GM18873 (cell line): ENCODE data around the gene DIAPH3.

Experiments used
- ATAC-seq: cut with Tn5 transposase; IDR thresholded peaks from one replicate; pipeline ENCODE4 v1.9.1; 2021; ENCODE audit warnings: mild to moderate bottlenecking, moderate library complexity, moderate number of reproducible peaks; ENCODE audit not compliant: unreplicated experiment, low FRiP score

DIAPH3 gene

DNA sequence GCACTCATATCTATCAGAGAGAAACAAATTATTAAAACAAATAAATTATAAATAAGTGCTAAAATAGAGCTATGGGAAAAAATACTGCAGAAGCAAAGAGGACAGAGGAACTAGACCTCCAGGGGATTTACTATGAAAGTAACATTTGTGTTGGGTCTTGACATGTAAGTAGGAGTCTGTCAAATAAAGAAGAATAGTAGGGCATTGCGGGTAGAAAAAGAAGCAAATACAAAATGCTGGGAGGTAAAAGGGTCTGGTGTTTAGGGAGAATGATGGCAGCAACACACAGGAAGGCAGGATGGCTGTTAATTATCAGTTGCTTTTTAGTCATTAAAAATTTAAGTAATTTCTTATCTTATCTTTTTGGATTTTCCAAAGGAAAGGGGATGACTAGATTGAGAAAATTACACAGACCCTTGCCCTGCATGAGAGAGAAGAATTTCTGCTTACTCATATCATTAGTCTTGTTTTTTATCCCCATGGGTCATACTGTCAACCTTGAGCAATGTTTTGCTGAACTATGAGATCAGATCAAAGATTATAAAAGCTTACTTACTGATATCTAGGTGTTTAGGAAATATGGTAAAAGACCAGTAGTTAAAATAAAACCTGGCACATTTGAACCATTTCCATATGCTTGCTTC is 472.7 kb downstream of the DIAPH3 start:
- no peak for ATAC-seq

DNA sequence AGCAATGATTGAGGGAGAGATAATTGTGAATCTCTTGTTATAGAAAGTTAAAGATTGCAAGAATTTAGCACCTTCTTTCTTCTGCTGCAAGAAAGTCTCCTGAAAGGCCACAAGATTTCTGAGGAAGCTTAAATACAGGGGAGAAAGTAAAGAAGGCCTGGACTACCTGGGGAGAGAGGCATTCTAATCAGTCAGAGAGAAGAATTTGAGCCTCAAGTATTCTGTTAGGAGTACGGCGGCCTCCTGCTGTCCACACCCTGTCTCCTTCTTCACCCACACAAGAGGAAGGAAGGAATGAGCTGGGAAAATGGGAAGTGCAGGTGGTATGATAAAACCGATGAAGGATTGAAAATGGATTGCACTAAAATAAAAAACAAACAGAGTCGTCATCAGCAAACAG is 474.7 kb downstream of the DIAPH3 start:
- no peak for ATAC-seq

DNA sequence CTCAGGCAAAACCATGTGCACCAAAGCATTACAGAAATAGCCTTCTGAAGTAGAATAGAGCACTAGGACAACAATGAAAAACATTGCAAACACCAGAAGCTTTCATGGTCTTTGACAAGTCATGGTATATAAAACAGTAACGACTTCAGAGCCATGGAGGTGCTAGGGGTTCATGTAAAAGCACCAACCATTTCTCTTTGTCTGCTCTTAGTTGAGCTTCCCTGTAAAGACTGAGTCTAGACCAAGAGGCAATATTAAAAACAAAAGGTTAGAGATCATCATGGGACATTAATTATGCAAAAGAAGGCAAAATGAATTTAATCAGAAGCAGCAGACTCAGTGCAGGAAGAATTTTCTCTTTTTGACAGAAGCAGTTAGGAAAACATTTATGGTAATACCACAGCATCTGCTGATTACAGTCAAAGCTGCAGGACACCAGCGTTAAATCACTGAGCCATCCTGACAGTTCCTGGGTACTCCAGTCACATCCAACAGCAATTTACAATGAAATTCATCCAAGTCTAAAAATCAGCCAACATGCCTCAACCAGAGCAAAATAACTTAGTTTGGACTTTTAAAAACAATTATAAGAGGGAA is 476.8 kb downstream of the DIAPH3 start:
- no peak for ATAC-seq

GRCh38 chr13:59684105-59684504 is 479.6 kb downstream of the DIAPH3 start:
- no peak for ATAC-seq

DNA sequence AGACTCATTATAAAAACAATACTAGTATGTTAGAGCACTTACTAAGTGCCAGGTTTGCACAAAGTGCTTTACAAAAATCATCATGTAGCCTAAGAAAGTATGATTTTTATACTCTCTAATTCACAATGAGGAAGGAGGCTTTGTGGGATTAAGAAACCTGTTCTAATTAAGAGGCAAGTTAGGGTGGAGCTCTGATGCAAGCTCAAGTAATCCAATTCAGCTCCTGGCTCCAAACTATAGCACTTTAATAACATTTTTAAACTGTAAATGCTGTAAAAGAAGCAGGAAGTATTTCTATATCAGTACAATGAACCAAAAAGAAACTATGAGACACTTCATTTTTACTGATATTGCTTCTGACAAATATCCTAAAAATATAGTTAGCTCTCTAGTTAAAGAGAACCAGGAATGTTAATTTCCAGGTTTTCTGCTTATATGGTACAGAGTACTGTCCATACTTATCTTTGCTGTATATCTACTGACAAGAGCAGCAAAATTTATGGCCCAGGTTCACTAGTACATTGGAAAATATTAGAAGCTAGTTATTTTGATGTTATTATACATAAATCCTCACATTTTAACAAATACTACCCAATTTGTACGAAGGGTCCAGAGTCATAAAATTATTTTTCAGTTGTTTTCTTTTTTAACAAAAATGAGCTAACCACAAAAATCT is 482.0 kb downstream of the DIAPH3 start:
- ATAC-seq = no peak

GRCh38 chr13:59680429-59681024 is 483.2 kb downstream of the DIAPH3 start:
- ATAC-seq = no peak

GRCh38 chr13:59679254-59679653 is 484.5 kb downstream of the DIAPH3 start:
- ATAC-seq = no peak

GRCh38 chr13:59677966-59678814 is 485.5 kb downstream of the DIAPH3 start:
- peak; percentile 70 for ATAC-seq

GRCh38 chr13:59677430-59677829 is 486.3 kb downstream of the DIAPH3 start:
- ATAC-seq = no peak

GRCh38 chr13:59674616-59675015 is 489.1 kb downstream of the DIAPH3 start:
- ATAC-seq = no peak

GRCh38 chr13:59673286-59673685 is 490.4 kb downstream of the DIAPH3 start:
- no peak for ATAC-seq

DNA sequence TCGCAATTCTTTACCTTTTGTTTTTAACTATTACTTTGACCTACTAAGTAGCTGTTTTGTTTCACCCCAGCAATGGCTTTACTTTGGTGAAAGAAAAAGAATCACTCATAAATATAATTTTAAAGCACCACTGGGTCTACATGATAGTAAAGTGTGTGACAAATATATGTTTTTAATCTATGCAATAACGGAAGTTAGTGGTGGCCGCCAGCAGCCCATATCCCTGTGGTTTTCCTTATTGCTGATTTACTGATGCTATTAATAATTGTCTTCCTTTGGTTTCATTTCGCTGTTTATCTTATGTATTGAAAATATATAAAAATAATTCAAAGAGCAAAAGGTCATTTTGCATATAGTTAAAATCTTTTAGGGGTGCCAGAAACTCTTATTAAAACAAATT is 491.3 kb downstream of the DIAPH3 start:
- no peak for ATAC-seq

DNA sequence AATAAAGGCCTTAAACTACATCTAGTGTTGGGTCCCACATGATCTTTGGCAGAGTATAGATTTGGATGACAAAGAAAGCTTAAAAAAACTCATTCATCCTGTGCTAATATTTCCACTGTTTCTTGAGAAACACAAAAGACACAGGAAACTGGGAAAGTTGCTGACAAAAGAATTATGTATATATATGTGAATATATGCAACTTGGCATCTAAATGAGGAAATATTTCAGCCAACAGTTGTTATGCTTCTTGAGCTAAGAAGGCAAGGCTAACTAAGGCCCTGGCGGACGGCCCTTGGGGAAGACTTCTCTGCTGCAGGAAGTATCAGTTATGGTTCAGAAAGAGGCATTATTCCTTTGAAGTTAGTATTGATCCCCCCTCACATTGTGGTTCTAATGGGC is 491.8 kb downstream of the DIAPH3 start:
- ATAC-seq = no peak

DNA sequence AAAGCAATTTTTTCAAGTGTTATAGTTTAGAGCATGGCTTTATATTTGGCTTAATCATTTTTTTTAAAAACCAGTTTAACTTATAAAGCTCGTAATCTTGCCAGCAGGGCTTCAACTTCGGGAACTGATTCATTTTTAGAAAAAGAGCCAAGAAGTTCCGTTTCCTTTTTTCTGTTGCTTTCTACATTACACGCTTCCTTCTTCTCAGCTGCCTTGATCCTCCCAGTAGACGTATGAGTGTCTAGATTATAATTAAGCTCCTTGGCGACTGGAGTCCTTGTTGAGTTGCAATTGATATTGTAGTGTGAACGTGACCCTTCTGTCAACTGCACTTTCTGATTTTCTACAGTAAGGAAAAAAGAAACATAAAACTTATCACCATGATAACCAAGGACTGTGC is 497.2 kb downstream of the DIAPH3 start:
- ATAC-seq = no peak

DNA sequence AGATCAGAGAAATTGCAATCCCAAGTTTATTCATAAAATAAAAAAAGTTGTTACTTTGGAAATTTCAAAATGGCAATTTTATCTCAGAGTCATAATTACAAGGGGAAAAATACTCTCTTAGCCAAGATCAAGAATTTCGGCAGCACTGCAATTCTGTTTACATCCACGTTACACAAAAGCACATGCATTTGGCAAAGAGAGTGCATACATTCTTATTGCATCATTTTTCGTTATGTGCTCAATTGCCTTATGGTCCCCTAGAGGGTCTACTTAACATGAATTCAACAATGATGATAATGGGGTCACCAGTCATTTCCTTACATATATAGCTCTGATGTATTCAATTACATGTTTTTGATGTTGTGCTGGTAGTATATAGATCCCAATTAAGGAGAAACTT is 498.0 kb downstream of the DIAPH3 start:
- ATAC-seq = no peak

DNA sequence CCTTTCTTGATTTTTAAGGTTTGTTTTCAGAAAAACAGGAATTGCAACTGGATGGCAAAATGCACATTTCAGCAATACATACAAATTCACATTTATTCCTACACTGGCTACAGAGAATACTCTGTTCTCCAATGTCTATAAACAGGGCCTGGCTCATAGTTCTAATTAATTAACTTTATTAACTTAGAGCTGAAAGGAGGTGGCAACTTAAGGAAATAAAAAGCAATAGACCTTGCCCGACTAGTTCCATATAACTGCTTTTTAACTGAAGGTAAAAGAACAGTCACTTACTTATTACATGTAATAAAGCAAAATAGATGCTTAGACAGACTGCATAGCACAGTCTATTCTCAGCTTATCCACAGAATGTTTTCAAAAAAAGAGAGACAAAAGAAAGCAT is 498.5 kb downstream of the DIAPH3 start:
- no peak for ATAC-seq

- no peak for ATAC-seq
Measured at GRCh38 chr13:59664586-59664985, 499.1 kb downstream of the DIAPH3 start.

DNA sequence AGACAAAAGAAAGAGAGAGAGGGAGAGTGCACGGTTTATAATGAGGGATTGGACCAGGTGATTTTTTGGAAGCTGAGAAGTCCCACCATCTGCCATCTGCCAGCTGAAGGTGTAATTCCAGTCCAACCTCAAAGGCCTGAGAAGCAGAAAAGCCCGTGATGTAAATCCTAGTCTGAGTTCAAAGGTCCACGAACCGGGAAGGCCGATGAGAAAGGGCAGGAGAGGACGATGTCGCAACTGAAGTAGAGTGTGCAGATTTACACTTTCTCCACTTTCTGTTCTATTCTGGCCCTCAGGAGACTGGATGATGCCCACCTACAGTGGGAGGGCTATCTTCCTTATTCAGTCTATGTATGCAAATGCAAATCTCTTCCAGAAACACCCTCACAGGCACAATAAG is 500.0 kb downstream of the DIAPH3 start:
- no peak for ATAC-seq

DNA sequence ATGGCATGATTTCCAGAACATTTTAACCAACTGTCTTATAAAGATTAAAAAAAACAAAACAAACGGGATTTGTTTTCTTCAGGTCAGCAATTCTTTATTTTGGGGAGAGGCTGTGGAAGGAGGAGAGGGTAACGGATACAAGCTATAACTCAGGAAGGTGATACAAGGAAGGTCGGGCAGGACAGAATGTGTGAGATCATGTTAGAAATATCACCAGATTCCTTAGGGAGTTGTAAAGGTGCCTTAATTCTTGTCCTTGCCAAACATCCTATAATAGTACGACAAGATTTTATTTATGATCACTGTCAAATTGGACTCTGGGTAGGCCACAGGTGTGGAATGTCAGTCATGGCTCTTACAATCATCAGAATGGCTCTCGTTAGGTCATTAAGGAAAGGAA is 503.1 kb downstream of the DIAPH3 start:
- no peak for ATAC-seq

DNA sequence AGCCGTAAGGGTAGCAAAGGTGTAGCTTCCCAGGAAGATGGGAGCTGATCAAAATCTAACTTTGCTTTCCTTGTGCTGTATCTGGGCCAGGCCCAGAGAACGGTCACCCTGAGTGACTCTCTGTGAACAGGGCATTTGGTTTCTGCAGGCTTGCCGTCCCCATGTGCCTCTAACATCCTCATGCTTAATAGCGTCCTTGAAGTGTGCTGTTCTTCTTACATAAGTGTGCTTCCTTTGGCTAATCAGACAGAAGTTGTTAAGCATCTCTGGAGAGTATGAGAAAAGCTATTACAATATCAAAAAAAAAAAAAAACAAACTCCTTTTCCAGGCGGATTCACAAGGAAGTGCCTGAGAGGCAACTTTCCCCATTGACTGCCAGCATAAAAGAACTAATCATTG is 503.7 kb downstream of the DIAPH3 start:
- no peak for ATAC-seq
